Activated CD8-positive, alpha-beta T cell treated with anti-CD3 and anti-CD28 coated beads for 36 hours (primary cell): ENCODE data around the gene NDUFS7. TPM values are rescaled to one million over a fixed set of nuclear protein-coding genes. Genes with fewer than 3 reads are reported as not detected.

Experiments
- ATAC-seq: fragments of 200-7000 bp; cut with Tn5 transposase; one replicate; pipeline ENCODE4 v1.10.0; 2021; ENCODE audit warnings: mild to moderate bottlenecking, moderate library complexity
- CTCF ChIA-PET: fragments of 350-600 bp; sonication (Branson Sonifier 250); formaldehyde crosslinking; loops from one replicate; lab custom pipeline; 2021; ENCODE audit warnings: antibody characterized with exemption; lab: Charles Lee
- POLR2A ChIA-PET: fragments of 350-600 bp; sonication (Branson Sonifier 250); formaldehyde crosslinking; loops from one replicate; lab custom pipeline; 2021; ENCODE audit warnings: antibody characterized with exemption; lab: Charles Lee
- DNase-seq: peaks from one replicate; pipeline ENCODE4 v3.0.0-alpha.2; 2020
- H3K27ac Mint-ChIP-seq: one replicate; pipeline ENCODE4 v1.8.0; 2021; ENCODE audit warnings: mild to moderate bottlenecking, mixed read lengths
- H3K27me3 Mint-ChIP-seq: one replicate; pipeline ENCODE4 v1.8.0; 2021; ENCODE audit warnings: mixed read lengths
- H3K36me3 Mint-ChIP-seq: one replicate; pipeline ENCODE4 v1.8.0; 2021; ENCODE audit warnings: low read depth, mixed read lengths
- H3K4me1 Mint-ChIP-seq: one replicate; pipeline ENCODE4 v1.8.0; 2021; ENCODE audit warnings: low read depth, mixed read lengths
- H3K4me3 Mint-ChIP-seq: one replicate; pipeline ENCODE4 v1.8.0; 2021; ENCODE audit warnings: mild to moderate bottlenecking, moderate library complexity, mixed read lengths
- H3K9me3 Mint-ChIP-seq: one replicate; pipeline ENCODE4 v1.8.0; 2021; ENCODE audit warnings: mixed read lengths
- CTCF ChIP-seq: fragments of 200-600 bp; IDR thresholded peaks from one replicate; pipeline ENCODE4 v1.8.0; 2022; ENCODE audit warnings: antibody characterized with exemption, mild to moderate bottlenecking
- intact Hi-C: fragments of 100-400 bp; cut with micrococcal nuclease; formaldehyde crosslinking; loops from one replicate; pipeline ENCODE4 v1.10.0; 2022
- total RNA-seq, 2 experiments: library from RNA; stranded (reverse); gene quantifications; one replicate each; pipeline ENCODE4 v1.2.3, GENCODE V29; 2021

Gene NDUFS7
- total RNA-seq, 2 experiments from 2014 or later = 113 to 120 TPM

GRCh38 chr19:1400281-1401137 lies 16.8 kb downstream of the NDUFS7 start:
- H3K9me3 Mint-ChIP-seq = no peaks in the 10 kb centered on the region
- ChIA-PET POLR2A (no interaction called here), CTCF (no interaction called here)
- peak; percentile 21 for ATAC-seq
- H3K36me3 Mint-ChIP-seq = no peaks in the 10 kb centered on the region
- intact Hi-C loops = loop anchor here (2.0 kb wide), 1 partner anchor 16 kb away; no protein-coding TSS in a partner anchor
- no peak for DNase-seq
- H3K4me3 Mint-ChIP-seq = peak overlapping the region; percentile 72
- peaks cover 20% of the 10 kb centered on the region for H3K4me1 Mint-ChIP-seq
- TF ChIP-seq CTCF = no peak
- H3K27me3 Mint-ChIP-seq = peaks cover 5% of the 10 kb centered on the region
- H3K27ac Mint-ChIP-seq = no peak overlapping the region

GRCh38 chr19:1401138-1401888 lies 17.6 kb downstream of the NDUFS7 start, which contains the start of gene GAMT:
Gene GAMT, minus strand, starts transcription at chr19:1401542. Its CDS starts 66 bp downstream, at chr19:1401476.
- Mint-ChIP-seq H3K27me3 (peaks cover 5% of the 10 kb centered on the region), H3K9me3 (no peaks in the 10 kb centered on the region), H3K4me3 (peak within 1 kb of the TSS; percentile 72), H3K27ac (no peak within 1 kb of the TSS), H3K36me3 (no peaks in the 10 kb centered on the region), H3K4me1 (peaks cover 16% of the 10 kb centered on the region)
- DNase-seq (peak; percentile 59), ATAC-seq (peak; percentile 77)
- CTCF ChIA-PET = no interaction called here
- intact Hi-C loops = loop anchor here (2.0 kb wide), 1 partner anchor 17 kb away; no protein-coding TSS in a partner anchor
- POLR2A ChIA-PET = no interaction called here
- peak; percentile 64 for TF ChIP-seq CTCF

- H3K36me3 Mint-ChIP-seq = no peaks in the 10 kb centered on the region
- TF ChIP-seq CTCF = no peak
- no peak overlapping the region for H3K27ac Mint-ChIP-seq
- H3K4me1 Mint-ChIP-seq = peaks cover 18% of the 10 kb centered on the region
- intact Hi-C loops = loop anchor here (2.0 kb wide), 1 partner anchor 17 kb away; no protein-coding TSS in a partner anchor
- peaks cover 5% of the 10 kb centered on the region for H3K27me3 Mint-ChIP-seq
- H3K9me3 Mint-ChIP-seq = no peaks in the 10 kb centered on the region
- peak overlapping the region; percentile 60 for H3K4me3 Mint-ChIP-seq
- ATAC-seq = no peak
- ChIA-PET POLR2A (interaction anchor here (1.3 kb wide), 1 partner anchor 14 kb away, joined by 3 read pairs; no protein-coding TSS in a partner anchor), CTCF (no interaction called here)
- no peak for DNase-seq
These were observed 18.1 kb downstream of the NDUFS7 start for GRCh38 chr19:1401889-1402217.

- no peak for DNase-seq
- CTCF ChIA-PET = interaction anchor here (1.1 to 1.8 kb wide), 2 partner anchors 136 to 158 kb away, joined by 3 to 5 read pairs; no protein-coding TSS in a partner anchor
- TF ChIP-seq CTCF = no peak
- peak overlapping the region; percentile 67 for H3K27ac Mint-ChIP-seq
- H3K36me3 Mint-ChIP-seq = no peaks in the 10 kb centered on the region
- POLR2A ChIA-PET = interaction anchor here (1.3 to 1.5 kb wide), 3 partner anchors 14 to 41 kb away, joined by 3 to 5 read pairs (median 3); no protein-coding TSS in a partner anchor
- peaks cover 5% of the 10 kb centered on the region for H3K27me3 Mint-ChIP-seq
- H3K4me3 Mint-ChIP-seq = peak overlapping the region; percentile 70
- H3K9me3 Mint-ChIP-seq = no peaks in the 10 kb centered on the region
- no peak for ATAC-seq
- intact Hi-C loops = no loop called here
- H3K4me1 Mint-ChIP-seq = peaks cover 18% of the 10 kb centered on the region
These were observed 18.8 kb downstream of the NDUFS7 start for GRCh38 chr19:1402411-1403070.
